MG63 (cell line): ENCODE measurements around the gene HOXD8. TPM values are rescaled to one million over a fixed set of nuclear protein-coding genes. Genes with fewer than 3 reads are reported as not detected.

Source experiments
- DNase-seq: peaks from one replicate; pipeline ENCODE4 v3.0.0-alpha.2; 2020
- H3K27me3 ChIP-seq: fragments of 250-450 bp; sonication (Bioruptor Pico); 2 replicates; pipeline ENCODE4 v1.5.1; 2020; ENCODE audit warnings: mild to moderate bottlenecking, moderate library complexity
- H3K36me3 ChIP-seq: fragments of 250-450 bp; sonication (Bioruptor Pico); 2 replicates; pipeline ENCODE4 v1.5.1; 2020; ENCODE audit warnings: mild to moderate bottlenecking, moderate library complexity
- H3K4me3 ChIP-seq: fragments of 250-450 bp; sonication (Bioruptor Pico); 2 replicates; pipeline ENCODE4 v1.5.1; 2020; ENCODE audit warnings: mild to moderate bottlenecking, moderate library complexity
- H3K9me3 ChIP-seq: fragments of 250-450 bp; sonication (Bioruptor Pico); 2 replicates; pipeline ENCODE4 v1.5.1; 2020; ENCODE audit warnings: mild to moderate bottlenecking, moderate library complexity
- total RNA-seq: library from RNA; depleted of rRNA; stranded (reverse); fragments of >200 nt; shearing (Covaris generic); gene quantifications from 2 replicates; pipeline ENCODE4 v1.2.3, GENCODE V29; 2014; ENCODE audit warnings: low replicate concordance

The HOXD8 gene
- total RNA-seq, 1 experiment from 2014 or later: 15.5 TPM

- H3K27me3 ChIP-seq: no peaks in the 10 kb centered on the region
- peaks cover 15% of the 10 kb centered on the region for H3K36me3 ChIP-seq
- H3K4me3 ChIP-seq: peak within 1 kb of the TSS; percentile 62
- peak; percentile 71 for DNase-seq
- no peaks in the 10 kb centered on the region for H3K9me3 ChIP-seq
Measured at GRCh38 chr2:176106581-176107539, 22.6 kb upstream of the HOXD8 start, which contains the start of gene HOXD11. Gene HOXD11, plus strand, starts transcription at chr2:176107280. Its CDS starts 76 bp downstream, at chr2:176107356.

- H3K4me3 ChIP-seq: peak overlapping the region; percentile 30
- no peaks in the 10 kb centered on the region for H3K9me3 ChIP-seq
- no peaks in the 10 kb centered on the region for H3K27me3 ChIP-seq
- DNase-seq: peak; percentile 35
- H3K36me3 ChIP-seq: peaks cover 20% of the 10 kb centered on the region
Measured at GRCh38 chr2:176107731-176108181, 21.7 kb upstream of the HOXD8 start.

GRCh38 chr2:176109192-176109901, 20.2 kb upstream of the HOXD8 start:
- no peak for DNase-seq
- H3K27me3 ChIP-seq: no peaks in the 10 kb centered on the region

GRCh38 chr2:176109946-176110345, 19.6 kb upstream of the HOXD8 start:
- no peaks in the 10 kb centered on the region for H3K27me3 ChIP-seq
- no peak overlapping the region for H3K4me3 ChIP-seq
- no peak for DNase-seq
- peaks cover 20% of the 10 kb centered on the region for H3K36me3 ChIP-seq
- H3K9me3 ChIP-seq: no peaks in the 10 kb centered on the region

More at GRCh38 chr2:176109192-176109901, 20.2 kb upstream of the HOXD8 start:
- H3K36me3 ChIP-seq: peaks cover 20% of the 10 kb centered on the region
- H3K4me3 ChIP-seq: no peak overlapping the region
- H3K9me3 ChIP-seq: no peaks in the 10 kb centered on the region

- no peaks in the 10 kb centered on the region for H3K27me3 ChIP-seq
- no peak overlapping the region for H3K4me3 ChIP-seq
- peaks cover 20% of the 10 kb centered on the region for H3K36me3 ChIP-seq
- H3K9me3 ChIP-seq: no peaks in the 10 kb centered on the region
- no peak for DNase-seq
Measured at GRCh38 chr2:176110415-176111308, 18.8 kb upstream of the HOXD8 start.

- no peaks in the 10 kb centered on the region for H3K9me3 ChIP-seq
- DNase-seq: no peak
Measured at GRCh38 chr2:176111309-176111663, 18.2 kb upstream of the HOXD8 start.

GRCh38 chr2:176111846-176112374, 17.6 kb upstream of the HOXD8 start:
- no peaks in the 10 kb centered on the region for H3K9me3 ChIP-seq
- no peak overlapping the region for H3K4me3 ChIP-seq
- H3K36me3 ChIP-seq: peaks cover 23% of the 10 kb centered on the region
- H3K27me3 ChIP-seq: no peaks in the 10 kb centered on the region
- no peak for DNase-seq

More at GRCh38 chr2:176111309-176111663, 18.2 kb upstream of the HOXD8 start:
- H3K36me3 ChIP-seq: peaks cover 20% of the 10 kb centered on the region
- H3K4me3 ChIP-seq: no peak overlapping the region
- H3K27me3 ChIP-seq: no peaks in the 10 kb centered on the region

GRCh38 chr2:176112375-176113302, 16.9 kb upstream of the HOXD8 start:
- H3K4me3 ChIP-seq: no peak overlapping the region
- peaks cover 23% of the 10 kb centered on the region for H3K36me3 ChIP-seq
- no peak for DNase-seq
- no peaks in the 10 kb centered on the region for H3K9me3 ChIP-seq
- H3K27me3 ChIP-seq: no peaks in the 10 kb centered on the region

- Histone ChIP-seq H3K4me3 (no peak overlapping the region), H3K36me3 (peaks cover 18% of the 10 kb centered on the region), H3K27me3 (no peaks in the 10 kb centered on the region), H3K9me3 (no peaks in the 10 kb centered on the region)
- DNase-seq: no peak
Measured at GRCh38 chr2:176114120-176114929, 15.2 kb upstream of the HOXD8 start.

- Histone ChIP-seq H3K9me3 (no peaks in the 10 kb centered on the region), H3K36me3 (peaks cover 16% of the 10 kb centered on the region), H3K4me3 (no peak overlapping the region), H3K27me3 (no peaks in the 10 kb centered on the region)
- no peak for DNase-seq
Measured at GRCh38 chr2:176114930-176115625, 14.4 kb upstream of the HOXD8 start.

GRCh38 chr2:176115883-176116813, 13.4 kb upstream of the HOXD8 start, which contains the start of gene HOXD10:
Gene HOXD10, plus strand, starts transcription at chr2:176116778. Its CDS starts 56 bp downstream, at chr2:176116834.
- no peak within 1 kb of the TSS for H3K4me3 ChIP-seq
- H3K36me3 ChIP-seq: peaks cover 12% of the 10 kb centered on the region
- no peak for DNase-seq
- H3K9me3 ChIP-seq: no peaks in the 10 kb centered on the region
- no peaks in the 10 kb centered on the region for H3K27me3 ChIP-seq

GRCh38 chr2:176117162-176117822, 12.2 kb upstream of the HOXD8 start:
- no peaks in the 10 kb centered on the region for H3K27me3 ChIP-seq
- no peak for DNase-seq
- H3K4me3 ChIP-seq: no peak overlapping the region

More at GRCh38 chr2:176117162-176117822, 12.2 kb upstream of the HOXD8 start:
- Histone ChIP-seq H3K9me3 (no peaks in the 10 kb centered on the region), H3K36me3 (peaks cover 4% of the 10 kb centered on the region)
